Astrocyte of the spinal cord (primary cell): ENCODE results near the gene RLN3.
A peak's percentile ranks its signal among the peaks of the same experiment; 100 is the strongest.
"Not testable (repeated sequence)": the region's sequence is repeated elsewhere in the genome, so short reads cannot be mapped to it uniquely, and the experiment has no call there.

Experiments
- DNase-seq: peaks from one replicate; pipeline ENCODE4 v3.0.0; 2011; ENCODE audit warnings: low read depth, low spot score
- H3K4me3 ChIP-seq: 2 replicates; pipeline ENCODE4 v1.5.1; 2011; ENCODE audit warnings: low read depth, mild to moderate bottlenecking, low read length, moderate library complexity
- in situ Hi-C: cut with HindIII; loops from 2 replicates; pipeline ENCODE4 v1.10.0; 2017; ENCODE audit warnings: low sequenced_read_pairs
- TF ChIP-seq, protein P1 (sequence below): IDR thresholded peaks from 2 replicates; pipeline ENCODE4 v1.5.1; 2012; ENCODE audit warnings: low read depth, mild to moderate bottlenecking, low read length, inconsistent platforms

The RLN3 gene

DNA sequence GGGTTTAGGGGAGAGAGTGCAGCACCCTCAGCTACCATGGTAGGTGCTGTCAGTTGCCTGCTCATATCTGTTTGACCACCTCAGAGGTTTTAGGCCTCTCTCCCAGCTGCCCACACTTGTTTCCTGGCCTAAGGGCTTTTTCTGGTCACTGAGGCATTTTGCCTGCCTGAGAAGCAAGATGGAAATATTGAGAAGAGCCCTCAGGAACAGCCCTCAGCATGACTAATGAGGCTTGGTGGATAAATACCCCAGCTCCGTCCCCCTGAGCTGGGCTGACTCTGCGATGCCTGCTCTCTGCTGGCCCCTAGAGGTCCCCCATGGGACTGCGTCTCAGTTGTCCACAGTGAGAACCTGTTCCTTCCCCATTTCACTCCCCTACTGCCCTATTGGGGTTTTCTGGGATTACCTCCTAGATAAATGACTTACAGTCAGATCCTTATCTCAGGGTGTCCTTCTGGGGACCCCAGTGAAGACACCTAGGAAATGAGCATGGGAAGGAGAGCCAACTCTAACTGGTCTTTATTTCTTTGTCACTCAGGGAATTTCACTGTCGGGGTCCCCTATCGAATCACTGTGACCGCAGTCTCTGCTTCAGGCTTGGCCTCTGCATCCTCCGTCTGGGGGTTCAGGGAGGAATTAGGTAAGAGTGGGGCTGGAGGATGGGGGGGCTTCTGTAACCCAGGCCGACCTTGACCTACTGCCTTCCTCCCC lies 20.6 kb downstream of the RLN3 start:
- H3K4me3 ChIP-seq: no peak overlapping the region
- TF ChIP-seq, protein P1, sequence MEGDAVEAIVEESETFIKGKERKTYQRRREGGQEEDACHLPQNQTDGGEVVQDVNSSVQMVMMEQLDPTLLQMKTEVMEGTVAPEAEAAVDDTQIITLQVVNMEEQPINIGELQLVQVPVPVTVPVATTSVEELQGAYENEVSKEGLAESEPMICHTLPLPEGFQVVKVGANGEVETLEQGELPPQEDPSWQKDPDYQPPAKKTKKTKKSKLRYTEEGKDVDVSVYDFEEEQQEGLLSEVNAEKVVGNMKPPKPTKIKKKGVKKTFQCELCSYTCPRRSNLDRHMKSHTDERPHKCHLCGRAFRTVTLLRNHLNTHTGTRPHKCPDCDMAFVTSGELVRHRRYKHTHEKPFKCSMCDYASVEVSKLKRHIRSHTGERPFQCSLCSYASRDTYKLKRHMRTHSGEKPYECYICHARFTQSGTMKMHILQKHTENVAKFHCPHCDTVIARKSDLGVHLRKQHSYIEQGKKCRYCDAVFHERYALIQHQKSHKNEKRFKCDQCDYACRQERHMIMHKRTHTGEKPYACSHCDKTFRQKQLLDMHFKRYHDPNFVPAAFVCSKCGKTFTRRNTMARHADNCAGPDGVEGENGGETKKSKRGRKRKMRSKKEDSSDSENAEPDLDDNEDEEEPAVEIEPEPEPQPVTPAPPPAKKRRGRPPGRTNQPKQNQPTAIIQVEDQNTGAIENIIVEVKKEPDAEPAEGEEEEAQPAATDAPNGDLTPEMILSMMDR: peak; percentile 95
- DNase-seq: no peak
- in situ Hi-C loops: no loop called here

DNA sequence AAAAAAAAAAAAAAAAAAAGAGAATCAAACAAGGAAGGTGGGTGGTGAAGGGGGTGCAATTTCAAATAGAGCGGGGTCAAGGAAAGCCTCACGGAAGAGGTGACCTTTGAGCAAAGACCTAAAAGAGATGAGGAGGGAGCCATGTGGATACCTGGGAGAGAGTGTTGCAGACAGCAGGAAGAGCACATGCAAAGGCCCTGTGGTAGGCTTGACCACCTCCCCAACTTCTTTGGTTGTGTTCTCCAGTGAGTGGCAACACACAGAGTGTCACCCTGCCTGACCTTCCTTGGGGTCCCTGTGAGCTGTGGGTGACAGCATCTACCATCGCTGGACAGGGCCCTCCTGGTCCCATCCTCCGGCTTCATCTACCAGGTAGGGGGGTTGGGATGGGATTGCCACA lies 22.6 kb downstream of the RLN3 start:
- TF ChIP-seq, protein P1: no peak
- no peak overlapping the region for H3K4me3 ChIP-seq
- in situ Hi-C loops: no loop called here
- no peak for DNase-seq

DNA sequence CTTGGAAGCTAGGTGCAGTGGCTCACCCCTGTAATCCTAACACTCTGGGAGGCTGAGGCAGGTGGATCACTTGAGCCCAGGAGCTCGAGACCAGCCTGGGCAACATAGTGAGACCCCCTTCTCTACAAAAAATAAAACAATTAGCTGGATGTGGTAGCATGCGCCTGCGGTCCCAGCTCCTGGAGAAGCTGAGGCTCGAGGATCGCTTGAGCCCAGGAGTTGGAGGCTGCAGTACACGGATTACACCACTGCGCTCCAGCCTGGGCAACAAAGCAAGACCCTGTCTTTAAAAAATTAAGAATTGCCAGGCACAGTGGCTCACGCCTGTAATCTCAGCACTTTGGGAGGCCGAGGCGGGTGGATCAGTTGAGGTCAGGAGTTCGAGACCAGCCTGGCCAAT lies 23.0 kb downstream of the RLN3 start:
- H3K4me3 ChIP-seq, DNase-seq, in situ Hi-C loops: not testable (repeated sequence)

DNA sequence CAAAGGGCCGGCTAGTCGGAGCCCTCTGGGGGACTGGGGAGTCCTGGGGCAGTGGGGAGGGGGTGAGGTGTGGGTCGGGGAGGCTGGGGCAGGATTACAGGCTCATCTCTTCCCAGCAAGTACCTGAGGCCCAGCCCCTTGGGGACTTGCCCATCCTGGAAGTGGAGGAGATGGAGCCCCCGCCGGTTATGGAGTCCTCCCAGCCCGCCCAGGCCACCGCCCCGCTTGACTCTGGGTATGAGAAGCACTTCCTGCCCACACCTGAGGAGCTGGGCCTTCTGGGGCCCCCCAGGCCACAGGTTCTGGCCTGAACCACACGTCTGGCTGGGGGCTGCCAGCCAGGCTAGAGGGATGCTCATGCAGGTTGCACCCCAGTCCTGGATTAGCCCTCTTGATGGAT lies 24.0 kb downstream of the RLN3 start:
- in situ Hi-C loops: no loop called here
- no peak for DNase-seq
- TF ChIP-seq, protein P1: no peak
- H3K4me3 ChIP-seq: no peak overlapping the region

DNA sequence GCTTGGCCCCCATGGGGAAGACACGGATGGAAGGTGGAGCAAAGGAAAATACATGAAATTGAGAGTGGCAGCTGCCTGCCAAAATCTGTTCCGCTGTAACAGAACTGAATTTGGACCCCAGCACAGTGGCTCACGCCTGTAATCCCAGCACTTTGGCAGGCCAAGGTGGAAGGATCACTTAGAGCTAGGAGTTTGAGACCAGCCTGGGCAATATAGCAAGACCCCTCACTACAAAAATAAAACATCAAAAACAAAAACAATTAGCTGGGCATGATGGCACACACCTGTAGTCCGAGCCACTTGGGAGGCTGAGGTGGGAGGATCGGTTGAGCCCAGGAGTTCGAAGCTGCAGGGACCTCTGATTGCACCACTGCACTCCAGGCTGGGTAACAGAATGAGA lies 24.5 kb downstream of the RLN3 start:
- in situ Hi-C loops: no loop called here
- DNase-seq: no peak
- TF ChIP-seq, protein P1: no peak

DNA sequence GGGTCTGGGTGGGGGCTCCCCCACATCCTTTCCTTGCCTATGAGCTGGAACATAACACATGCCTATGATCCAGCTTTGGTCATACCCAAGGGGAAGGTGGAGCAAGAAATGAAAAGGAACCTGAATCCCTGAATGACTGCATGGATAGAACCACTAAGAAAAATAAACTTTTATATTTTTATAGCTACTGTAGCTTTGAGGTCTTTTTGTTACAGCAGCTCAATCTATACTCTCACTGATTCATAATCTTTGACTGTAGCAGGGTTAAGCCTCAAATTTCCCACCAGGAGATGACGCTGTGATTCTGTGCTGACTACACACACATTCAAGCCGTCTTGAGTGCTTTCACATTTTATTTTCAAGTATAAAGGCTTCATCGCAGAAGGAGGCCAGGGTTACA lies 25.1 kb downstream of the RLN3 start:
- TF ChIP-seq, protein P1: no peak
- in situ Hi-C loops: no loop called here
- DNase-seq: no peak

More for the DNA sequence above, 24.5 kb downstream of the RLN3 start:
- H3K4me3 ChIP-seq: no peak overlapping the region

DNA sequence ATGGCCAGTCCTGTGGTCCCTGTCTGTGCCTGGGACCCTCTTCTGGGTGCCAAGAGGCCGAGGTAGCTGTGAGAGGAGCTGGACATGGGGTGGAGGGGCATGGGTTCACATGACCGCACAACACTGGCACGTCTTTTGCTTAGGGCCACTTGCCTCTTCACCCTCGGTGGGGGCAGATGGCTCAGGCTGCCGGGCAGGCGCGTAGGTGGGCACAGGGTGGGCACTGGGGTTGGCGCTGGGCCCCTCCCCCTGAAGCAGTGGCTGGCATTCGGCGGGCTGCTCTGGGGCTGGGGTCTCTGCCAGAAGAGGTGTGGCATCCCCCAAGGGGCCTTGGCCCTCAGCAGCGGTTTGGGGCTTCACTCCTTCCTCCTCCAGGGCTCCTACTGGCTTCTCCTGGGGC lies 25.6 kb downstream of the RLN3 start:
- in situ Hi-C loops: no loop called here
- no peak for DNase-seq
- TF ChIP-seq, protein P1: no peak
- no peak overlapping the region for H3K4me3 ChIP-seq

More for the DNA sequence above, 25.1 kb downstream of the RLN3 start:
- H3K4me3 ChIP-seq: no peak overlapping the region
